ENCODE results near the gene WSCD2.

The WSCD2 gene

GRCh38 chr12:108129017-108129812 lies at the start of gene WSCD2:
Gene WSCD2 (plus strand): TSS chr12:108129288. CDS start chr12:108195833, 66,545 bp downstream.
- Histone ChIP-seq H3K9me3 (ENCODE audit: low read length) (no peaks in the 10 kb centered on the region), H2AFZ (ENCODE audit: low read depth, low read length) (peak within 1 kb of the TSS; percentile 68), H3K4me1 (ENCODE audit: insufficient read depth, low read length) (peaks cover 5% of the 10 kb centered on the region), H3K36me3 (ENCODE audit: insufficient read depth, low read length) (no peaks in the 10 kb centered on the region), H3K27me3 (ENCODE audit: insufficient read depth, low read length) (peaks cover 8% of the 10 kb centered on the region), H3K4me3 (ENCODE audit: low read length) (peak within 1 kb of the TSS; percentile 41)

GRCh38 chr12:108079721-108080120 lies 49.4 kb upstream of the WSCD2 start:
- Histone ChIP-seq H2AFZ (ENCODE audit: low read depth, low read length) (no peak overlapping the region), H3K4me3 (ENCODE audit: low read length) (no peak overlapping the region), H3K27me3 (ENCODE audit: insufficient read depth, low read length) (no peaks in the 10 kb centered on the region), H3K4me1 (ENCODE audit: insufficient read depth, low read length) (peaks cover 17% of the 10 kb centered on the region), H3K9me3 (ENCODE audit: low read length) (no peaks in the 10 kb centered on the region), H3K36me3 (ENCODE audit: insufficient read depth, low read length) (no peaks in the 10 kb centered on the region)

DNA sequence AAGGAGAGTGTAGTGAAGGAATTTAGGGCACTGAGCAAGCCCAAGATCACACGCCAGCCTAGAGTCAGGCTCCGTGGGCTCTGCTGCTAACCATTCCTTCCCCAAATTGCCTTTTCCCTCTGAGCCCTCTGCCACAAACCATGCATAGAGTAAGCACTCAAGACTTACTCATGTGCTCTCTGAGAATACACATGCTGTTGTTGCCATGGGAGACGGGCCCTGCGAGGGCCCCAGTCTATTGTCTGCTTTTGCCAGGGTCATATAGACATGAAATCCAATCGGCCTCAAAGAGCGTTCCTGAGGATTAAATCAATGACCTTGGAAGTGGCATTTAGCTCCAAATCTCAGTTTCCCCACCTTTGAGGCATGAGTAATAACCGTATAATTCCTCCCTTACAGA lies 48.7 kb upstream of the WSCD2 start:
- no peaks in the 10 kb centered on the region for H3K27me3 ChIP-seq (ENCODE audit: insufficient read depth, low read length)
- H3K36me3 ChIP-seq (ENCODE audit: insufficient read depth, low read length), result no peaks in the 10 kb centered on the region
- peaks cover 3% of the 10 kb centered on the region for H3K9me3 ChIP-seq (ENCODE audit: low read length)
- H3K4me1 ChIP-seq (ENCODE audit: insufficient read depth, low read length), result peaks cover 17% of the 10 kb centered on the region
- H3K4me3 ChIP-seq (ENCODE audit: low read length), result no peak overlapping the region
- H2AFZ ChIP-seq (ENCODE audit: low read depth, low read length), result no peak overlapping the region

GRCh38 chr12:108082485-108082884 lies 46.6 kb upstream of the WSCD2 start:
- Histone ChIP-seq H3K27me3 (ENCODE audit: insufficient read depth, low read length) (no peaks in the 10 kb centered on the region), H2AFZ (ENCODE audit: low read depth, low read length) (no peak overlapping the region), H3K36me3 (ENCODE audit: insufficient read depth, low read length) (no peaks in the 10 kb centered on the region), H3K4me1 (ENCODE audit: insufficient read depth, low read length) (peaks cover 9% of the 10 kb centered on the region), H3K4me3 (ENCODE audit: low read length) (no peak overlapping the region), H3K9me3 (ENCODE audit: low read length) (peaks cover 3% of the 10 kb centered on the region)

DNA sequence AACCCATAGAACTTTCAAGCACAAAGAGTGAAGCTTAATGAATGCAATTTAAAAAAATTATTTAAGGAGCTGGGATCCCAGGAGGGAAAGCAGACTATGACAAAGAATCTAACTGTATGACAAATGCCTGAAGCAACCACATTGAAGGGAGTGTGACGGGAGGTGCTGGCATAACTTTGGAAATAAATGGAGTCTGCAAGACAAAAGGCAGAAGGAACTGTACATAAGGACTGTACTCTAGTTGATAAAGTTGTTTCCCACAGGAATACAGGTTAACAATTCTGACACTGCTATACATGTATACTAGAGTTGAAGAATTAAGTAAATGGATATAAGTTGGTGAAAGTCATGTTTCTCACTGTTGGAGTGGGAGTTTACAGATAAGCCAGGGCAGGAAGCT lies 41.2 kb upstream of the WSCD2 start:
- no peak overlapping the region for H3K4me3 ChIP-seq (ENCODE audit: low read length)
- no peaks in the 10 kb centered on the region for H3K27me3 ChIP-seq (ENCODE audit: insufficient read depth, low read length)
- no peaks in the 10 kb centered on the region for H3K4me1 ChIP-seq (ENCODE audit: insufficient read depth, low read length)
- no peak overlapping the region for H2AFZ ChIP-seq (ENCODE audit: low read depth, low read length)
- H3K9me3 ChIP-seq (ENCODE audit: low read length), result peaks cover 3% of the 10 kb centered on the region
- no peaks in the 10 kb centered on the region for H3K36me3 ChIP-seq (ENCODE audit: insufficient read depth, low read length)

DNA sequence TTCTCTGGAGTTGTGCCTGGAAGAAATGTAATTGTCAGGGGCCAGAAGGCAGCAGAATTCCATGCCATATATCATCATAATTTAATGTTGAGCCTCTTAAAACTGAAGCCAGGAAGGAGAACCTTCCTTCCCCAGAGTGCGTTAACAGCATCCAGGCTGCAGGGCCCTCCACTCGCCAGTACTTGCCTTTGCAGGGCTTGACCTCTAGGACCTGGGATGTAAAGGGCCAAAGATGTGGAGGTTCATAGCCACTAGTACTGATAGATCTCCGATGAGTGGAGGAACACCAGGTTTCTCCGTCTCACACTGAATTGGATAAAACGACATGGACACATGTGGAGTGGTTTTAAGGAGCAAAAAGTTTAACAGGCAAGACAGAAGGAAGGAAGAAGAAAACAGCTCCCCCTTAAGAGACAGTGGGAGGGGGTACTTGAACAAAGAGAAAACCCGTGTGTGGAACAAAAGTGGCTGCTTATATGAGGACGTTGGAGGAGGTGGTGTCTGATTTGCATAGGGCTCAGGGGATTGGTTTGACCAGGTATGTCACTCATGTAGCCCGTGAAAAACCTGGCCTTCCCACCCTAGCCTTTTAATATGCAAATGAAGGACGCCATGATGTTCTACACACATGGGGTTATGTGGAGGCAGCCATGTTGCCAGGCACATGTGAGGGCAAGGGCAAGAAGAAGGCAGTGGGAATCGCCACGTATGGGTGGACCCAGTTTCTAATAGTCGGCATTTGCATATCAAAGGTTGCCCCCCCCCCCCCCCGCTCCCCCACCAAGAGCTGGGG lies 38.8 kb upstream of the WSCD2 start:
- Histone ChIP-seq H3K4me1 (ENCODE audit: insufficient read depth, low read length) (no peaks in the 10 kb centered on the region), H2AFZ (ENCODE audit: low read depth, low read length) (no peak overlapping the region), H3K4me3 (ENCODE audit: low read length) (no peak overlapping the region), H3K9me3 (ENCODE audit: low read length) (no peaks in the 10 kb centered on the region), H3K36me3 (ENCODE audit: insufficient read depth, low read length) (no peaks in the 10 kb centered on the region), H3K27me3 (ENCODE audit: insufficient read depth, low read length) (peaks cover 2% of the 10 kb centered on the region)

DNA sequence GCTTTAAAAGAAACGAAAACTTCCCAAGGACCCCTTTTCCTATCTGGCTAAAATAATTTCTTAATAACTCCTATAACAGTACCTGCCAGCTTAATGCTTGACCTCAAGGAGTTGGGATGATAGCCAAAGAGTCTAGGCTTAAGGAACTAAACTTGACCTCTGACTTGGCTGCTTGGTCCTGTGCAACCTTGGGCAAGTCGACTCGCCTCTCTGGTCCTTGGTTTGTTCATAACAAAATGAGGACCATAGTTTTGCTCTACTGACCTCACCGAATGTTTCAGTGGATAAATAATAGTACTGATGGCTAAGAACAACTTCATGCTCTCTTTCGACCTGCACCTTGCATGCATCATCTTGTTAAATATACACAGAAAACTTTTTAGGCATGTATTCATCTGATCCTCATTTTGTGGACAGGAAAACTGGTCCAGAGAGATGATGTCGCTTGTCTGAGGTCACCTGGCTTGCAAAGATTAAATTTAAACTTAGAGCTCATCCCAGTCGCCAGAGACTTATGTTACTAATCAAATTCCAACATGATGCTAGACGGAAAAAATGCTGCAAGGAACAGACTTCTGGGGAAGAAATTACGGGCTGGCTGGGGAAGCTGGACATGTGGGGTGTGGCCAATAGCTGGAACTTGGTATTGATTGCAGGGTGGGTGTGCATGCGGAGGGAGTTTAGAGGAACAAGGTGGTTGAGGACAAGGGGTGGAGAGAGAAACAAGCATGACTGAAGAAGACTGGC lies 38.0 kb upstream of the WSCD2 start:
- H3K4me3 ChIP-seq (ENCODE audit: low read length), result no peak overlapping the region
- no peaks in the 10 kb centered on the region for H3K9me3 ChIP-seq (ENCODE audit: low read length)
- no peaks in the 10 kb centered on the region for H3K36me3 ChIP-seq (ENCODE audit: insufficient read depth, low read length)
- H3K27me3 ChIP-seq (ENCODE audit: insufficient read depth, low read length), result peaks cover 2% of the 10 kb centered on the region
- H2AFZ ChIP-seq (ENCODE audit: low read depth, low read length), result no peak overlapping the region
- H3K4me1 ChIP-seq (ENCODE audit: insufficient read depth, low read length), result no peaks in the 10 kb centered on the region

DNA sequence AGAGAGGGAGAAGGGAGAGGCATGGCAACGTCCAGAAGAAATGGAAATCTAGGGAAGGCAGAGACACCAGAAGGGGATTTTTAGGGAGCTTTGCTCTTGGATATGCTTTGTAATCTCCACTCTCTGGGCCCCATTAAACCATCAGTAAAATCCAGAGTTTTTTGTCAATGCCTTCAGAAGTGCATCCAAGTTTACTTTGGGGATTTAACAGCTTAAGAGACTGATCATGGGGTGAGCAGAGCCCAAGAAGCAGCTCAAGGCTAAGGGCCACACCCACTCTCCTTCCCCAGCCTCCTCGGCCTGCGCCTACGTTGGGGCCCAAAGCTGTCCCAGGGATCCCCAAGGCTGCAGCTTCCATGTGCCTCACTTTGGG lies 37.4 kb upstream of the WSCD2 start:
- no peak overlapping the region for H3K4me3 ChIP-seq (ENCODE audit: low read length)
- peaks cover 2% of the 10 kb centered on the region for H3K27me3 ChIP-seq (ENCODE audit: insufficient read depth, low read length)
- no peaks in the 10 kb centered on the region for H3K36me3 ChIP-seq (ENCODE audit: insufficient read depth, low read length)
- no peaks in the 10 kb centered on the region for H3K4me1 ChIP-seq (ENCODE audit: insufficient read depth, low read length)
- no peak overlapping the region for H2AFZ ChIP-seq (ENCODE audit: low read depth, low read length)
- H3K9me3 ChIP-seq (ENCODE audit: low read length), result no peaks in the 10 kb centered on the region

DNA sequence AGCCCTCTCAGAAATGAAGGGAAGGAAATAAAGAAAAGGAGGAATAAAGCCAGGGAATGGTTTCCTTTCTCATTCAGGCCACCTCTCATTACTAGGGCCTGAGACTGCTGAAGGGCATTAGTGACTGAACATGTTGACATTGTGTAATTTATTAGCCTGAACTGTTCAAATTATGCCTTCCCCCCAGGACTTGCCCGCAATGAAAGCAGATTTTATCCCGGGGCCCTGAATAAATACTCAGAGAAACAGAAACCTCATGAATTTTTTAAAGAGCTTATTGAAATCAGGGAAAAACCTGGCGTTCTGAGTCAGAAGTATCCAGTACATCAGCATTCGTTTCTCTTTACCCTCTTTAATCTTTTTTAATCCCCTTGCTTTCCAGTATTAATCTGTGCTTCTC lies 35.9 kb upstream of the WSCD2 start:
- H3K36me3 ChIP-seq (ENCODE audit: insufficient read depth, low read length), result no peaks in the 10 kb centered on the region
- no peaks in the 10 kb centered on the region for H3K4me1 ChIP-seq (ENCODE audit: insufficient read depth, low read length)
- H3K9me3 ChIP-seq (ENCODE audit: low read length), result no peaks in the 10 kb centered on the region
- H3K27me3 ChIP-seq (ENCODE audit: insufficient read depth, low read length), result peaks cover 2% of the 10 kb centered on the region
- H2AFZ ChIP-seq (ENCODE audit: low read depth, low read length), result no peak overlapping the region
- no peak overlapping the region for H3K4me3 ChIP-seq (ENCODE audit: low read length)

DNA sequence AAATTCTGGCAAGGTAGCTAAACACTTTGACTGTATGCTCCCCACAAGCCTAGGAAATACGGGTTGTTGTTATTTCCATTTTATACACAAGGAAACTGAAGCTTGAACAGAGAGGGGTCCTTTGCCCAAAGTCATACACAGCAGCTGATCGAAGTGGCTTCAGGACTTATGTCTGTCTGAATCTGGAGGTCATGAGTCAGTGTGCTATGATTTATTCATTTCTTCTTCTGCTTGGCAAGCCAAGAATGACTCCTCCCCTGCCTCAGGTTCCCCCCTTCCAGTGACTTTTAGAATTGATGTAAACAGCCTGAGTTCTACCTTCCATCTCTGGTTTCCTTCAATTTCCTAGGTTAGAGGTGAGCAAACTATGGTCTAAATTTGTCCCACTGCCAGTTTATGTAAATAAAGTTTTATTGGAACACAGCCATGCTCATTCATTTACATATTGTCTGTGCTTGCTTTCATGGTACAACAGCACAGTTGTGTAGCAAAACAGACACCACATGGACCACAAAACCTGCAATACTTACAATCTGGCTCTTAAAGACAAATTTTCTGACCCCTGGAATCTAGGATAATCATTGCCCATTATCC lies 34.9 kb upstream of the WSCD2 start:
- Histone ChIP-seq H3K4me1 (ENCODE audit: insufficient read depth, low read length) (no peaks in the 10 kb centered on the region), H3K36me3 (ENCODE audit: insufficient read depth, low read length) (no peaks in the 10 kb centered on the region), H3K4me3 (ENCODE audit: low read length) (no peak overlapping the region), H2AFZ (ENCODE audit: low read depth, low read length) (no peak overlapping the region), H3K27me3 (ENCODE audit: insufficient read depth, low read length) (peaks cover 2% of the 10 kb centered on the region), H3K9me3 (ENCODE audit: low read length) (no peaks in the 10 kb centered on the region)

- Histone ChIP-seq H3K4me3 (ENCODE audit: low read length) (no peak overlapping the region), H3K27me3 (ENCODE audit: insufficient read depth, low read length) (peaks cover 2% of the 10 kb centered on the region), H2AFZ (ENCODE audit: low read depth, low read length) (no peak overlapping the region), H3K4me1 (ENCODE audit: insufficient read depth, low read length) (no peaks in the 10 kb centered on the region), H3K9me3 (ENCODE audit: low read length) (no peaks in the 10 kb centered on the region), H3K36me3 (ENCODE audit: insufficient read depth, low read length) (no peaks in the 10 kb centered on the region)
Measured at GRCh38 chr12:108097160-108097911, 31.8 kb upstream of the WSCD2 start.

DNA sequence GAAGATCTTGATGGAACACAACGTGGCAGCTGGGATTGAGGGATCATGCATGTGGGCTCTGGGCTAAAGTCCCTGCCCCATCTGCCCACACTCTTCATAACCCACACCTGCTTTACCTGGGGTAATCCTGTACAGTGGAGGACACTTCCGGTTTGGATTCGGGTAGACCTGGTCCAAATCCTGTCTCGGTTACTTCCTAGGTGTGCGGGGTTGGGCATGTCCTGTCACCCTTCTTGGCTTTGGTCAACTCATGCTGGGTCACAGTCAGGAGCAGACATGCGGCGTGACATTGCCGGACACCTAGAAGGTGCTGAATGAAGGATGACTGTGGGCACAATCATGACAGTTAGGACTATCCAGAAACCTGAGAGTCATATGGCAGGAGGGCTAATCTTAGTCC lies 30.7 kb upstream of the WSCD2 start:
- H3K9me3 ChIP-seq (ENCODE audit: low read length), result no peaks in the 10 kb centered on the region
- H3K4me3 ChIP-seq (ENCODE audit: low read length), result no peak overlapping the region
- no peak overlapping the region for H2AFZ ChIP-seq (ENCODE audit: low read depth, low read length)
- H3K36me3 ChIP-seq (ENCODE audit: insufficient read depth, low read length), result no peaks in the 10 kb centered on the region
- H3K4me1 ChIP-seq (ENCODE audit: insufficient read depth, low read length), result no peaks in the 10 kb centered on the region
- peaks cover 2% of the 10 kb centered on the region for H3K27me3 ChIP-seq (ENCODE audit: insufficient read depth, low read length)
